ENCODE measurements around the gene ABLIM2. TPM values are rescaled to one million over a fixed set of nuclear protein-coding genes. Genes with fewer than 3 reads are reported as not detected.

The ABLIM2 gene
- total and polyA plus RNA-seq, 2 of the 8 experiments (the other 6 are each of a cell fraction or from before 2014, with no cell fraction given): 2.8 to 3.0 TPM

DNA sequence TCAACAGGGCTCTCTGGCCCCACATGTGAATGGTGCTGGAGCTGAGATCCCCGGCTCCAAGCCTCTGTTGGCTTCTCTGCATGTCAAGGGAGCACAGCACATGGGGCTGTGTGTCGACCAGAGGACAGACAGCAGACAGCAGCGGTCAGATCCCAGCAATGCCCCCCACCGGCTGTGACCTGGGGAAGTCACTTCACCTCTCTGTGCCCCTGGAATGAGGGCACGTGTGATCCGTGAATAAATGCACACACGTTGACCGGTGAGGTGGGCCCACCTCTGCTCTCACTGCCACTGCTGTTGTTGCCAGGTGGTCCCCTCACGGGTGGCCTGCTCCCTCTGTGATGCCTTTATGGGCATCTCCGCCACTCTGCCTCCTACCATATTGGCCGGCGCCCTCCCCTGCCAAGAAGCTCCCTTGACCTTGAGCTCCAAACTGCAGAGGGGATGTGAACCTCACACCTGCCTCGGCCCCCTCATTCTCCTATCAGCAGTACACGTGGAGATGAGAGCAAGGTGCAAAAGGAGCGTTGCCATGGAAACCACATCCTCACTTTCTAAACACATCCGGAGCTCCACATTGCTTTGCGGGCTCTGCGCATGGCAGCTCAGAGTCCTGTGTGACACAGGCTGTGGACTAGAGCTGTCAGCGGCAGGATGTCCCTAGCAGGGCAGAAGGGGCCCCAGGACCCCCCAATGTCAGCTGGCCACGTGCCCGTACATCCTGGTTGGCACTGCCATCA is 75.4 kb downstream of the ABLIM2 start:
- Histone ChIP-seq H2BK15ac (ENCODE audit: low read length) (no peak overlapping the region; the same call in 1 of the 2 replicates), H3K4ac (replicated peaks; ENCODE audit: insufficient read length, low read depth, low read length) (no peak overlapping the region), H2BK20ac (ENCODE audit: low read length) (no peak overlapping the region), H3K9ac (replicated peaks in 1 of 4; ENCODE audit: extremely low read depth in 1 of 4, low read depth in 3 of 4, low read length in 3 of 4) (no peak overlapping the region), H3K79me1 (ENCODE audit: low read depth, low read length) (no peaks in the 10 kb centered on the region), H3K36me3 (ENCODE audit: control insufficient read depth in 2 of 4, insufficient read depth in 4 of 4, low read length in 3 of 4) (no peaks in the 10 kb centered on the region), H3K18ac (ENCODE audit: extremely low read depth, low read length) (no peak overlapping the region), H4K5ac (ENCODE audit: insufficient read length, low read depth, low read length) (no peak overlapping the region), H3K4me3 (ENCODE audit: extremely low read depth in 1 of 4, insufficient read depth in 2 of 4, low read depth in 3 of 4, low read length in 4 of 4) (no peak overlapping the region), H4K91ac (replicated peaks; ENCODE audit: insufficient read length, low read length) (no peak overlapping the region), H2BK120ac (replicated peaks; ENCODE audit: low read depth, low read length) (no peak overlapping the region), H3K23ac (ENCODE audit: insufficient read length) (no peak overlapping the region), H4K8ac (ENCODE audit: extremely low read depth, insufficient read depth, low read length) (no peak overlapping the region; the same call in 1 of the 2 replicates), H2AFZ (ENCODE audit: low read length) (no peak overlapping the region), H3K9me3 (ENCODE audit: insufficient read depth in 2 of 2, low read depth in 1 of 2, low read length in 1 of 2) (no peaks in the 10 kb centered on the region), H2BK5ac (ENCODE audit: low read depth, low read length) (0 out of 2 replicates have a peak overlapping the region, but pooled peaks have one; percentile 16), H2AK5ac (ENCODE audit: low read depth, low read length) (peak overlapping the region; percentile 19; the same call in 1 of the 2 replicates), H4K20me1 (replicated peaks in 1 of 2; ENCODE audit: control insufficient read depth in 1 of 2, insufficient read depth in 2 of 2, low read length in 2 of 2) (no peaks in the 10 kb centered on the region), H3K4me1 (replicated peaks in 1 of 4; ENCODE audit: control insufficient read depth in 3 of 4, insufficient read depth in 4 of 4, low read length in 3 of 4) (peaks cover 4 to 8% (median 7%) of the 10 kb centered on the region in 4 experiments; a peak in 6 of 7 replicates), H3K14ac (ENCODE audit: insufficient read length) (no peak overlapping the region), H3K27ac (ENCODE audit: low read depth, low read length) (no peak overlapping the region), H3K4me2 (ENCODE audit: insufficient read depth in 1 of 2, low read depth in 2 of 2, low read length in 2 of 2) (no peak overlapping the region), H3K27me3 (replicated peaks in 1 of 4; ENCODE audit: control insufficient read depth in 3 of 4, extremely low read depth in 1 of 4, insufficient read depth in 3 of 4, low read length in 3 of 4) (no peaks in the 10 kb centered on the region), H3K56ac (replicated peaks; ENCODE audit: insufficient read length, low read depth, low read length) (no peak overlapping the region), H2BK12ac (ENCODE audit: low read depth, low read length) (peak overlapping the region; percentile 27; the same call in 1 of the 2 replicates), H3K79me2 (ENCODE audit: control insufficient read depth in 1 of 2, insufficient read depth in 2 of 2, low read length in 2 of 2) (no peaks in the 10 kb centered on the region), H3K23me2 (ENCODE audit: low read depth, low read length) (no peaks in the 10 kb centered on the region)
- CTCF ChIA-PET (ENCODE audit: partially characterized antibody): interaction anchor here (0.7 to 5.7 kb wide), 6 partner anchors 7 to 96 kb away, joined by 3 to 34 read pairs (median 4); no protein-coding TSS in a partner anchor
- POLR2A ChIA-PET (ENCODE audit: partially characterized antibody): no interaction called here
- 90% methylated on average over 19 of the region's 21 CpGs; no CpG with 5 or more reads in 1 of the 2 experiments for WGBS, 2 experiments (ENCODE audit: extremely low coverage in 1 of 2, insufficient coverage in 1 of 2, insufficient read length in 1 of 2, insufficient replicate concordance in 2 of 2, low coverage in 1 of 2, low lambda C conversion rate in 2 of 2, missing lambda C conversion rate in 1 of 2)
- DNase-seq (ENCODE audit: low read depth in 1 of 2, low spot score in 2 of 2): no peak
- no peak for FAIRE-seq
- TF ChIP-seq MAFK (IDR thresholded peaks at IDR 0.05; ENCODE audit: low read depth, low read length) (no peak), EGR1 (IDR thresholded peaks at IDR 0.05; ENCODE audit: borderline replicate concordance, low read depth, low read length) (no peak), BRCA1 (IDR thresholded peaks at IDR 0.05; ENCODE audit: low read depth, low read length) (no peak), RXRA (IDR thresholded peaks at IDR 0.05; ENCODE audit: insufficient read depth, low read depth, low read length) (no peak), HDAC2 (IDR thresholded peaks at IDR 0.05; ENCODE audit: borderline replicate concordance in 1 of 2, low read depth in 2 of 2, low read length in 2 of 2) (no peak)

All from H1 (cell line).